Cardiac fibroblast (primary cell): ENCODE results near the gene ACVR2B.

Experiments
- DNase-seq, 2 donors: peaks; one replicate each; pipeline versions ENCODE4 v3.0.0 to v3.0.0-alpha.2; 2010; ENCODE audit warnings: low read depth in 2 of 2
- H3K4me3 ChIP-seq, 2 donors: replicated peaks in 1 of 2; 1 replicate in 1 of 2; 2 replicates in 1 of 2; pipeline ENCODE4 v1.5.1; 2011; ENCODE audit warnings: low read depth in 2 of 2, low read length in 2 of 2, mild to moderate bottlenecking in 2 of 2, moderate library complexity in 1 of 2
- TF ChIP-seq, protein P1 (sequence below): IDR thresholded peaks from one replicate; pipeline ENCODE4 v1.5.1; 2011; ENCODE audit warnings: low read depth, mild to moderate bottlenecking, low read length, inconsistent platforms

The ACVR2B gene

DNA sequence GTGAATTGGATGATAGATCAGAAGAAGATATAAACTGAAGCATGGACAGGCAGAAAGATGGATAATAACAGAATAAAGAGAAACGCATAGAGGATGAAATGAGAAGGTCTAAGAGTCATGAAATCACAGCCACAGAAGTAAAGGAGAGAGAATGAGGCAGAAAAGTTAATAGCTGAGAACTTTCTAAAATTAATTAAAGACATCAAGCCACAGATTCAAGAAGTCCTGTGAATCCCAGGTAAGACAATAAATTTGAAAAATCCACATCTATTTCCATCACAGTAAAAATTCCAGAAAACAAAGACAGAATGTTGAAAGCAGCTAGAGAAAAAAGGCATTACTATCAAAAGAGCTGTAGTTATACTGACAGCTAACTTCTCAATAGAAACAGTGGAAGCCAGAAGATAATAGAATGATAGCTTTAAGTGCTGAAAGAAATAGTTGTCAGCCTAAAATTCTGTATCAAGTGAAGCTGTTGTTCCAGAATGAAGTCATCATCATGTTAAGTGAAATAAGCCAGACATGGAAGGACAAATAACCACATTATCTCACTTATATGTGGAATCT, 12.0 kb downstream of the ACVR2B start:
- TF ChIP-seq, protein P1, sequence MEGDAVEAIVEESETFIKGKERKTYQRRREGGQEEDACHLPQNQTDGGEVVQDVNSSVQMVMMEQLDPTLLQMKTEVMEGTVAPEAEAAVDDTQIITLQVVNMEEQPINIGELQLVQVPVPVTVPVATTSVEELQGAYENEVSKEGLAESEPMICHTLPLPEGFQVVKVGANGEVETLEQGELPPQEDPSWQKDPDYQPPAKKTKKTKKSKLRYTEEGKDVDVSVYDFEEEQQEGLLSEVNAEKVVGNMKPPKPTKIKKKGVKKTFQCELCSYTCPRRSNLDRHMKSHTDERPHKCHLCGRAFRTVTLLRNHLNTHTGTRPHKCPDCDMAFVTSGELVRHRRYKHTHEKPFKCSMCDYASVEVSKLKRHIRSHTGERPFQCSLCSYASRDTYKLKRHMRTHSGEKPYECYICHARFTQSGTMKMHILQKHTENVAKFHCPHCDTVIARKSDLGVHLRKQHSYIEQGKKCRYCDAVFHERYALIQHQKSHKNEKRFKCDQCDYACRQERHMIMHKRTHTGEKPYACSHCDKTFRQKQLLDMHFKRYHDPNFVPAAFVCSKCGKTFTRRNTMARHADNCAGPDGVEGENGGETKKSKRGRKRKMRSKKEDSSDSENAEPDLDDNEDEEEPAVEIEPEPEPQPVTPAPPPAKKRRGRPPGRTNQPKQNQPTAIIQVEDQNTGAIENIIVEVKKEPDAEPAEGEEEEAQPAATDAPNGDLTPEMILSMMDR = no peak
- H3K4me3 ChIP-seq = no peak overlapping the region
- DNase-seq = no peak

DNA sequence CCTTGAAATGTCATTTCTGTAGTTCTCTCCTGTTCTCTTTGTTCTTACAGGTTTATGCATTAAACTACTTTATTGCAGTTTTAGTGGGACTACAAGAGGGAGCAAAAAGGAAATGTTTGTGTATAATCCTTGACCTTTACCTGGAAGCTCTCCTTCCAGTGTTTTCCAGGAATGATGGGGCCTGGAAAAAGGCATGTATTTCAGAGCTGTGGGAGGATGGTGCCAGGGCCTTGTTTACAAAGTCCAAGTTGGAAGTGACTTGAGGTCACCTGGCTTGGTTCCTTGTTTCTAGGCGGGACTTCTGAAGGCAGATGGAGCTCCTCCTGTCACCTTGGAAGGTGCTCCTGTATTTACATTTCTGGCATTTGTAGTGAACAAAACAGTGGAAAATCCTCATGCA, 15.1 kb downstream of the ACVR2B start:
- TF ChIP-seq, protein P1 = no peak
- DNase-seq = no peak
- no peak overlapping the region for H3K4me3 ChIP-seq

DNA sequence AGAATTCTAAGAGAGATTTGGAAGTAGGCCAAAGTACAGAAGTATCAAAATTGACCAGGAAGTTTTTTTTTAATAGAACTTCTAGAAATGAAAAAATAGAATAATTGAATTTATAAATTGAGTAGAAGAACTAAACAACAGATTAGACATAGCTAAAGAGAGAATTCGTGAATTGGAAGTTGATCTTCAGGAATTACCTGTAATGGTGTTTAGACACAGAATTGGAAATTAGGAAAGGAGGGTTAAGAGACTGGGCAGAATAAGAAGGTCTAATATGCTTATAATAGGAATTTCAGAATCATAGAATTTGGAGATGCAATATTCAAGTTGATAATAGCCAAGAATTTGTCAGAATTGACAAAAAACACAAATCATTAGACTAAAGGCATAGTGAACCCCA, 16.2 kb downstream of the ACVR2B start:
- H3K4me3 ChIP-seq = no peak overlapping the region
- TF ChIP-seq, protein P1 = no peak
- DNase-seq = no peak

DNA sequence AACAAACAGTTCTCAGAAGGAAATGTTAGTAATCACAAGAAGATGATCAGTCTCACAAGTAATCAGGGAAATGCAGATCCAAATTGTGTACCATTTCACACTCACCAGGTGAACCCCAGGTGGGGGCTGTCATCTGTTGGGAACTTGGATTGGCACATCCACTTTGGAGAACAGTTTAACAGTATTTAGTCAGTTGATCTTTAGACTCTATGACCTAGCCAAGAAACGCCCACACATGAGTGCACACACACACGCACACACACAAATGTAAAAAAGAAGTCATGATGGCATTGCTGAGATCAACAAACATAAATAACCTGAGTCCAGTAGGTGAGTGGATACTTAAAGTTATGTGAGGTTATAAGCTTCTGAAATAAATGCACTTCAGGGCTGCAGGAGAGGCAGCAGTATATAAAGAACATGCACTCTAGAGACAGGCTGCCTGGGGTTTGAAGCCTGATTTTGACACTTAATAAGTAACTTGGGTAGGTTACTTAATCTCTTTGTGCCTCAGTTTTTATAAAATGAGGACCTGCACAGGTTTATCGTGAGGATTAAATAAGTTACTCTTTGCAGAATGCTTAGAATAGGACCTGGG, 17.7 kb downstream of the ACVR2B start:
- H3K4me3 ChIP-seq = no peak overlapping the region
- TF ChIP-seq, protein P1 = no peak
- no peak for DNase-seq

DNA sequence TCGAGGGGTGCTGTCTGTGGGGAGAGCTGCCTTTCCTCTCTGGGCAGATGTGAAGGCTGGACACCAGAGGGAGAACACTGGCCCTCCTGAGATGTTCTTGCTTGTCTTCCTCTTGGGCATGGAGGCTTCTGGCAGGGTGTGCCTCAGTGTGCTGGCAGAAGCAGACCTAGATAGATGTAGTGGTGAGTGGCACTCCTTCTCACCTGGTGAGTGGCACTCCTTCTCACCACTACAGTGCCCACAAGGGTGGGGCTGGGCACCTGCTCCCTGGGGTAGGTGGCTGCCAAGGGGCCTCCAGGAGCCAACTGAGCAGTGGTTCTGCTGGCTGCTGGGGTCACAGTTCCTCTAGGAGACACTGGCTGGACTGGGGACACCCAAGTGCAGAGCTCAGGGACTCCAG, 18.7 kb downstream of the ACVR2B start:
- DNase-seq = no peak
- TF ChIP-seq, protein P1 = no peak

DNA sequence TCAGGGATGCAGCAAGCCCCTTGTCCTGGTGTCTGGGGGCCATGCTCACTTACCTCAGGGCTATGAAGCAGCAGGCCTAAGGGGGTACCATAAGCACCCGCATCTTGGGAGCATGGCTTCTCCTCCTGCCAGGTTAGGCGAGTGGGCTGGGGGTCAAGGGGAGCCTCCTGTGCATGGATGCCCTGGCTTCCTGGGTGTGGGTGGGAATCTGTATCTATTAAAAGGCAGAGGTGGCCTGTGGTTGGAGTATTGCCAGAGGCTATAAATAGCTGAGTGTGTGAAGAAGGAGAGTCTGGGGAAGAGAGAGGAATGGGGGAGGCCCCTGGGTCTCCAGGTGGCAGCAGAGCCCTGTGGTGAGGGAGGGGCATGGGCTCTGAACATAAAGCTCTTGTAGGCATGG, 19.5 kb downstream of the ACVR2B start:
- no peak for DNase-seq
- no peak overlapping the region for H3K4me3 ChIP-seq
- TF ChIP-seq, protein P1 = no peak

More for the DNA sequence above, 18.7 kb downstream of the ACVR2B start:
- no peak overlapping the region for H3K4me3 ChIP-seq
